ENCODE results near the gene WDR45.
A peak's percentile ranks its signal among the peaks of the same experiment; 100 is the strongest.

GRCh38 chrX:49041744-49042580 lies 37.7 kb downstream of the WDR45 start:
- TF ChIP-seq CTCF (conservative IDR thresholded peaks at IDR 0.05; ENCODE audit: low read depth, low read length) (0 out of 2 replicates have a peak, but pooled peaks have one; percentile 2), BHLHE40 (IDR thresholded peaks at IDR 0.05; ENCODE audit: low read depth, low read length) (no peak), SMC3 (IDR thresholded peaks at IDR 0.05; ENCODE audit: low read depth, low read length) (no peak), RAD21 (IDR thresholded peaks at IDR 0.05; ENCODE audit: low read length) (no peak), USF2 (IDR thresholded peaks at IDR 0.05; ENCODE audit: low read depth, low read length) (no peak), POLR2A (IDR thresholded peaks at IDR 0.05; ENCODE audit: low read depth, low read length) (peak; percentile 34; the same call in 1 of the 2 replicates)

Measured in IMR-90 (cell line).